Effector memory CD8-positive, alpha-beta T cell (primary cell): ENCODE results near the gene ZFHX3.

Experiments used
- ATAC-seq: fragments of 150-1000 bp; cut with Tn5 transposase; replicated peaks from 2 replicates; pipeline ENCODE4 v1.10.0; 2021; ENCODE audit warnings: mild to moderate bottlenecking, moderate library complexity
- DNase-seq, 3 experiments: peaks; one replicate each; pipeline ENCODE4 v3.0.0; 2021
- H3K27ac Mint-ChIP-seq, 2 donors: one replicate each; pipeline ENCODE4 v1.8.0; 2022; ENCODE audit warnings: mild to moderate bottlenecking in 2 of 2, mixed read lengths in 2 of 2, moderate library complexity in 2 of 2
- H3K27me3 Mint-ChIP-seq, 2 donors: one replicate each; pipeline ENCODE4 v1.8.0; 2022; ENCODE audit warnings: mixed read lengths in 2 of 2
- H3K36me3 Mint-ChIP-seq: one replicate; pipeline ENCODE4 v1.8.0; 2022; ENCODE audit warnings: mild to moderate bottlenecking, moderate library complexity, mixed read lengths; ENCODE audit not compliant: insufficient read depth
- H3K4me1 Mint-ChIP-seq, 2 donors: one replicate each; pipeline ENCODE4 v1.8.0; 2022; ENCODE audit warnings: low read depth in 2 of 2, mixed read lengths in 2 of 2
- H3K4me3 Mint-ChIP-seq, 2 donors: one replicate each; pipeline ENCODE4 v1.8.0; 2022; ENCODE audit warnings: mild to moderate bottlenecking in 2 of 2, mixed read lengths in 2 of 2, moderate library complexity in 2 of 2
- H3K9me3 Mint-ChIP-seq, 2 donors: one replicate each; pipeline ENCODE4 v1.8.0; 2022; ENCODE audit warnings: mixed read lengths in 2 of 2

Gene ZFHX3

DNA sequence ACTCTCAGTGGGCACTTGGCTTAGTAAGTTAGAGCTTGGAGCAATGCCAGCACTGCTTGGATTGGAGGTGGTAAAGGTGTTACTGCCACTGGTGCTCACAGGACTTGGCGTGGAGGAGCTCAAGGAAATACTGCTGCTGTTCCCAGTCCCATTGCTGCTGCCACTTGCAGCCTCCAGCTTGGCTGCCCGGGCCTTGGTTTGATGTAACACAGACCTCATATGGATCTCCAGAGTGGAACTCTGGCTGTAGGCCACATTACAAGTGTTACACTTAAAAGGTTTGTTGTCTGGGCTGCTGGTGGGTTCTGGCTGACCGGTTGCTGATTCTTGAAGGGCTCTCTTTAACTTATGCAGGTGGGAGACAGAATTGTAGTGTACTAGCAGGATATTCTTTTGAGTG, 250.3 kb downstream of the ZFHX3 start:
- ATAC-seq (no peak), DNase-seq (no peak)
- Mint-ChIP-seq H3K27me3 (peaks cover 0 to 6% of the 10 kb centered on the region in 2 donors), H3K9me3 (peaks cover 0 to 7% of the 10 kb centered on the region in 2 donors), H3K27ac (no peak overlapping the region), H3K4me1 (peaks cover 0 to 4% of the 10 kb centered on the region in 2 donors), H3K4me3 (no peak overlapping the region), H3K36me3 (no peaks in the 10 kb centered on the region)

GRCh38 chr16:72796222-72796621, 251.7 kb downstream of the ZFHX3 start:
- ATAC-seq (no peak), DNase-seq (no peak)
- Mint-ChIP-seq H3K4me3 (no peak overlapping the region), H3K27me3 (peaks cover 0 to 6% of the 10 kb centered on the region in 2 donors), H3K36me3 (no peaks in the 10 kb centered on the region), H3K27ac (no peak overlapping the region), H3K4me1 (peaks cover 0 to 4% of the 10 kb centered on the region in 2 donors), H3K9me3 (peaks cover 2 to 7% of the 10 kb centered on the region in 2 donors)

DNA sequence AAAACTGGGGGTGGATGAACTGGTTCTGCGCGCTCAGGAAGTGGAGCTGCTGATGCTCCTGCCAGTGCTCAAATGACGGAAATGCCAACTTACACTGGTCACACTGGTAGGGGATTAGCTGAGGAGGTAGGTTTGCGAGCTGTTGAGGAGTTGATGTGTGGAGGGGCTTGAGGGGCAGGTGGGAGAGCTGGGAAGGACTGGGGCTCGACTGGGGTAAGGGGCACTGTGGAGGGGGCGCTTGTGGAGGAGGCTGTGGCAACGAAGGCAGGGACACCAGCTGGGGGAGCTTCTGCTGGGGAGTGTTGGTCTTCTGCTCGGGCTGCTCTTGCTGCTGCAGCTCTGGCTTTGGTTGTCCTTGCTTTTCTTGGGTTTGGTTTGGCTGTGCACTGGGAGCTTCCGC, 252.9 kb downstream of the ZFHX3 start:
- Mint-ChIP-seq H3K9me3 (peaks cover 2 to 7% of the 10 kb centered on the region in 2 donors), H3K4me1 (peaks cover 0 to 4% of the 10 kb centered on the region in 2 donors), H3K4me3 (no peak overlapping the region), H3K27me3 (peaks cover 0 to 9% of the 10 kb centered on the region in 2 donors), H3K36me3 (no peaks in the 10 kb centered on the region), H3K27ac (no peak overlapping the region)
- no peak for ATAC-seq
- DNase-seq: no peak

DNA sequence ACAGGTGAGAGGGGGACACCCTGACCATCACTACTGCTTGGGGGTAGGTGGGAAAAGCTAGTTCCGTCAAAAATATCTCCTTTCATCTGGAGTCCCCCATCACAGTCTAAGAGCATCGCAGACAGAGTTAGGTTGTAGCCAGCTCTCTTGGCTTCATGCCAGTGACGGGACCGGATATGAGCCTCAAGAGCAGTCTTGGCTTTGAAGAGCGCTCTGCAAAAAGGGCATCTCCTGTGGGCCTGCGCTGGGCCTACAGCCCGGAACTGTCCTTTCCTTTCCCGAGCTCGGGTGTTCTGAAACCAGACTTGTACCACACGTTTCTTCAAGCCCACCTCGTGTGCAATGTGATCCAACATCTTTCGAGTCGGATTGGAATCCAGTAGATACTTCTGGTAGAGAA, 253.6 kb downstream of the ZFHX3 start:
- Mint-ChIP-seq H3K36me3 (no peaks in the 10 kb centered on the region), H3K9me3 (peaks cover 2 to 7% of the 10 kb centered on the region in 2 donors), H3K27ac (no peak overlapping the region), H3K4me1 (peaks cover 0 to 4% of the 10 kb centered on the region in 2 donors), H3K27me3 (peaks cover 1 to 16% of the 10 kb centered on the region in 2 donors), H3K4me3 (no peak overlapping the region)
- no peak for ATAC-seq
- no peak for DNase-seq

- Mint-ChIP-seq H3K4me1 (peaks cover 0 to 4% of the 10 kb centered on the region in 2 donors), H3K36me3 (no peaks in the 10 kb centered on the region), H3K4me3 (no peak overlapping the region), H3K27me3 (peaks cover 6 to 22% of the 10 kb centered on the region in 2 donors), H3K27ac (no peak overlapping the region), H3K9me3 (peaks cover 2 to 7% of the 10 kb centered on the region in 2 donors)
- ATAC-seq: no peak
- DNase-seq: no peak
Observed at GRCh38 chr16:72793716-72794115, 254.2 kb downstream of the ZFHX3 start.

DNA sequence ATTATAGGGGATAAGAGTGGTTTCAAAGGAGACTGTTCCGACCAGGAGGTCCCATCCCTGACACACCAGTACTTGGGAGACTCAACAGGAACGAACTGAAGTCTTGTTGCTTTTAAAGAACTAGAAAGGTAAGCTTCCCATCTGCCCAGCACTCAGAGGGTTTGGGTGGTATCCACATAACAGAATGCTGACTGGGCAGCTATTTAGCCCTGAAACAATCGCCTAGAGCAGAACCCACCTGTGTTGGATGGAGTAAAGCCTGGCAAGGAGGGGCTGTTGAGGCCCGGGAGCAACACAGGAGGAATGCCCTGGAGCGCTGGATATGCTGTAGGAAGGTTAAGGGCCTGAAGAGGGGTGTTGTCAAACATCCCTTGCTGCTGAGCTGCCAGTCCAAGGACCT, 254.9 kb downstream of the ZFHX3 start:
- no peak for ATAC-seq
- H3K36me3 Mint-ChIP-seq: peaks cover 6% of the 10 kb centered on the region
- no peak overlapping the region for H3K27ac Mint-ChIP-seq
- no peak overlapping the region for H3K4me3 Mint-ChIP-seq
- peaks cover 1 to 6% of the 10 kb centered on the region in 2 donors for H3K4me1 Mint-ChIP-seq
- peaks cover 2 to 7% of the 10 kb centered on the region in 2 donors for H3K9me3 Mint-ChIP-seq
- no peak for DNase-seq
- H3K27me3 Mint-ChIP-seq: peaks cover 8 to 29% of the 10 kb centered on the region in 2 donors

DNA sequence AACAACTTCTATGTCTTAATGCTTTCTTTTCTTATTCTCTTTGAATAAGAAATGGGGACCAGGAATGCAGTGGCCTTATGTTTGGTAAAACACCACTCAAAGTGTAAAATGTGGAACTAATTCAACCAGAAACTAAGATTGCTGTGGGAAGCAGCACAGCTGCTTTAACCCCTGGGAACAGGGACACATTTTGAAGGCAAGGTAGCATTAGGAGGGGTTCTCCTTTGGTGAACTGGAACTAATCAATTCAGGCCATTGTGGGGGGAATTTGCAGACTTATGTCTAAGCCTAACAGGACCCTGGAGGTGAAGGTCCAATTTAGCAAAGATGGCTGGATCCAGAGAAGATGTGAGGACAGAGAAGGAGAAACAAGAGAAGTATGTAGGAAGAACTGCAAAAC, 256.1 kb downstream of the ZFHX3 start:
- H3K9me3 Mint-ChIP-seq: peaks cover 2 to 7% of the 10 kb centered on the region in 2 donors
- no peak overlapping the region for H3K27ac Mint-ChIP-seq
- H3K36me3 Mint-ChIP-seq: peaks cover 7% of the 10 kb centered on the region
- DNase-seq (no peak), ATAC-seq (no peak)
- H3K27me3 Mint-ChIP-seq: peaks cover 17 to 41% of the 10 kb centered on the region in 2 donors
- H3K4me3 Mint-ChIP-seq: no peak overlapping the region
- peaks cover 5 to 8% of the 10 kb centered on the region in 2 donors for H3K4me1 Mint-ChIP-seq

- DNase-seq (no peak), ATAC-seq (no peak)
- Mint-ChIP-seq H3K27me3 (peaks cover 29 to 45% of the 10 kb centered on the region in 2 donors), H3K4me1 (peaks cover 6 to 8% of the 10 kb centered on the region in 2 donors), H3K36me3 (peaks cover 7% of the 10 kb centered on the region), H3K27ac (no peak overlapping the region), H3K4me3 (no peak overlapping the region), H3K9me3 (peaks cover 2 to 6% of the 10 kb centered on the region in 2 donors)
Observed at GRCh38 chr16:72789921-72790320, 258.0 kb downstream of the ZFHX3 start.

DNA sequence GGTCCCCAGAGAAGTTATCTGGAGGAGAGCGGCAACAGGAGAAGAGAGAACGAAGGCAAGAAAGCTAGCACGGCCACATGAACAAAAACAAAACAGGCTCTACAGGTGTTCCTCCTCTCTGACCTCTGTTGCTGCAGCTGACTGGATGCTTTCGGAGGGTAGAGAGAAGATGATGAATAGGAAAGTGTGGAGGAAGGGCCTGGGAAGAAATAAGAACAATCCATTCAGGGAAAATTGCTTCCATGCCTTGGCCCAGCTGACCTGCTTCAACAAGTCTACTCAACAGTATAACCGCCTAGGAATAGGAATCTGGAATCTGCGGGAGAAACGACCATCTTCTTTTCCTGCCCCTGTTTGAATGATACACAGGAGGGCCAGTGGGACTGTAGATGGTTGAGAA, 258.5 kb downstream of the ZFHX3 start:
- H3K9me3 Mint-ChIP-seq: peaks cover 1 to 2% of the 10 kb centered on the region in 2 donors
- peaks cover 7% of the 10 kb centered on the region for H3K36me3 Mint-ChIP-seq
- ATAC-seq (no peak), DNase-seq (no peak)
- no peak overlapping the region for H3K4me3 Mint-ChIP-seq
- peaks cover 6 to 8% of the 10 kb centered on the region in 2 donors for H3K4me1 Mint-ChIP-seq
- no peak overlapping the region for H3K27ac Mint-ChIP-seq
- peaks cover 29 to 46% of the 10 kb centered on the region in 2 donors for H3K27me3 Mint-ChIP-seq

DNA sequence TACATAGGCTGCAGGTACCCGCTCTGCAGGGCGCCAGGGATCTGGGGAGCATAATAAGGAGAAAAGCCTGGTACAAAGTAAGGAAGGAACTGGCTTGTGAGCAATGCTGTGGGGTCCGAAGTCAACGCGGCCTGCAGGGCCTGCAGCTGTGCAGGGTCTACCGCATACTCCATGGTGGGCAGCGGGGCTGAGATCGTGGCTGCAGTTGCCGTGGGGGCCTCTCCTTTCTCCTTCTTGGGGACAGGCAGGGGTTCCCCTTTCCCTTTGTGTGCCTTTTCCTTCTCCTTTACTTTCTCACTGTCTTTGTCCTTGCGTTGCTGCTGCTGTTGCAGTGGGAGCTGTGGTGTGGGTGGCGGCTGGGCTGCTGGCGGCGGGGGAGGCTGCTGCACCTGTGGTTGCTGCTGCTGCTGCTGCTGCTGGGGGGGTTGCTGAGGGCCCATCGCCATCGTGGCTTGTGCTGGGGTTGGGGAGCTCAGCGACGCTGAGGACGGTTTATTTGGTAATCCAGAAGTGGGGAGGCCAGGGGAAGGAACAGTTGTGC, 259.6 kb downstream of the ZFHX3 start:
- peak overlapping the region; percentile 82 to 85 for H3K4me3 Mint-ChIP-seq
- H3K4me1 Mint-ChIP-seq: peaks cover 6 to 8% of the 10 kb centered on the region in 2 donors
- H3K9me3 Mint-ChIP-seq: peaks cover 0 to 2% of the 10 kb centered on the region in 2 donors
- ATAC-seq (no peak), DNase-seq (no peak)
- H3K27ac Mint-ChIP-seq: peak overlapping the region in 1 of 2 donors; percentile 86
- peaks cover 7% of the 10 kb centered on the region for H3K36me3 Mint-ChIP-seq
- peaks cover 36 to 54% of the 10 kb centered on the region in 2 donors for H3K27me3 Mint-ChIP-seq

DNA sequence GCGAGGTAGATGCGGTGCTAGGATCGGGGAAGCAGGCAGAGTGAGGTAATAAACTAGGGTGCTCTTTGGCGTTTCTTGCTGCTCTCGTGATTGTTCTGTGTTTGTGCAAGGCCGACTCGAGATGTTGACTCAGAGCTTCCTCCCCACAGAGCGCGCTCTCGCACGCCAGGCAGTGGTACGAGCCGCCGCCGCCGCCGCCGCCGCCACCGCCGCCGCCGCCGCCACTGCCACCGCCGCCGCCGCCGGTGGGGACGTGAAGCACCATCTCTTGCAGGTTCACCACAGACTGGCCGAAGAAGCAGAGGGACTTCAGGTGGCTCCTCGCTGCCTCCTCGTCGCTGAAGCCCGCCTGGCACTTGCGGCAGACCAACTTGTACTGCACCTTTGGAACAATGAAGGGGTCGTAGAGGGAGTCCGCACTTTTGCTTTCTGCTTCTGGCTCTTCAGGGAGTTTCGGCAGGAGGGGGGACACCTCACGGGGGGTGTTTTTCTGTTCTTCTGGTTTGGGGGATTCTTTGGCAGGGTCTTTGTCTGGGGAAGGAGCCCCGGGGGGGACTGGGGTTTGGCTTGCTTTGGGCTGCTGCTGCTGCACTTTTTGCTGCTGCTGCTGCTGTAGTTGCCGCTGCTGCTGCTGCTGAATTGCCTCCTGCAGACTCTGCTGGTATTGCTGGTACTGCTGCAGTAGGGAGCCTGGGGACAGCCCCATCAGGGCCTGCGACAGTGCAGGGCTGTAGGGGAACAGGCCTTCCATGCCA, 260.2 kb downstream of the ZFHX3 start:
- ATAC-seq: peak; percentile 90
- H3K27ac Mint-ChIP-seq: peak overlapping the region; percentile 33 to 86
- peaks cover 36 to 54% of the 10 kb centered on the region in 2 donors for H3K27me3 Mint-ChIP-seq
- H3K36me3 Mint-ChIP-seq: peaks cover 7% of the 10 kb centered on the region
- H3K9me3 Mint-ChIP-seq: peaks cover 0 to 2% of the 10 kb centered on the region in 2 donors
- H3K4me3 Mint-ChIP-seq: peak overlapping the region; percentile 82 to 85
- peaks cover 6 to 8% of the 10 kb centered on the region in 2 donors for H3K4me1 Mint-ChIP-seq
- peak; percentile 4 to 25 (median 16) for DNase-seq

GRCh38 chr16:72787130-72787513, 260.8 kb downstream of the ZFHX3 start:
- ATAC-seq (peak; percentile 19), DNase-seq (no peak)
- Mint-ChIP-seq H3K36me3 (peaks cover 7% of the 10 kb centered on the region), H3K9me3 (peaks cover 0 to 2% of the 10 kb centered on the region in 2 donors), H3K4me3 (peak overlapping the region; percentile 82 to 85), H3K4me1 (peaks cover 6 to 8% of the 10 kb centered on the region in 2 donors), H3K27ac (peak overlapping the region; percentile 33 to 86), H3K27me3 (peaks cover 36 to 54% of the 10 kb centered on the region in 2 donors)

GRCh38 chr16:72786606-72787005, 261.3 kb downstream of the ZFHX3 start:
- peaks cover 7% of the 10 kb centered on the region for H3K36me3 Mint-ChIP-seq
- H3K27me3 Mint-ChIP-seq: peaks cover 36 to 54% of the 10 kb centered on the region in 2 donors
- no peak for DNase-seq
- peaks cover 6 to 8% of the 10 kb centered on the region in 2 donors for H3K4me1 Mint-ChIP-seq
- no peak for ATAC-seq
- H3K4me3 Mint-ChIP-seq: peak overlapping the region in 1 of 2 donors; percentile 82
- H3K27ac Mint-ChIP-seq: peak overlapping the region in 1 of 2 donors; percentile 86
- no peaks in the 10 kb centered on the region for H3K9me3 Mint-ChIP-seq

DNA sequence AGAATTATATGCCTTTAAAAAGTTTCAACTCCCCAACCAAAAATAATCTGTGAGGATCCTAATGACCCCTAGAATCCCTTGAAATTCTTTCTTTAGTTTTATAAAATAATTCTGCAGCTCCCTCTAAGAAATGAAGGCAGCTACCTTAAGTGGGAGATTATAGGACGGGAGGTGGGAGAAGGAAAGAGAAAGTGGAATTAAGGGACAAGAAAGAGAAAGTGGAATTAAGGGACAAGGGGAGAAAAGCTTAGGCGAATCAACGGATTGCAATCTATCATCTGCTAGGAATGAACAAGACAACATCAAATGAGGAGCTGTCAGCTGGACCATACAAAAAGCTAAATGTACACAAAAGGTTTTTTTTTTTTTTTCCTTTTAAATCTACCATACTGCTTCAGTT, 262.0 kb downstream of the ZFHX3 start:
- Mint-ChIP-seq H3K27ac (no peak overlapping the region), H3K27me3 (peaks cover 36 to 54% of the 10 kb centered on the region in 2 donors), H3K4me3 (no peak overlapping the region), H3K36me3 (peaks cover 7% of the 10 kb centered on the region), H3K4me1 (peaks cover 6 to 8% of the 10 kb centered on the region in 2 donors), H3K9me3 (no peaks in the 10 kb centered on the region)
- no peak for ATAC-seq
- DNase-seq: no peak
